Lower leg skin (tissue), 3 donors: ENCODE measurements around the gene SYNRG.

Experiments used
- POLR2A ChIP-seq, 2 donors: fragments of 450-650 bp; IDR thresholded peaks; one replicate each; pipeline ENCODE4 v1.6.1; 2016 to 2017; ENCODE audit warnings: antibody characterized with exemption in 2 of 2, mild to moderate bottlenecking in 1 of 2, moderate library complexity in 1 of 2
- TF ChIP-seq, protein P1 (sequence below), 3 donors: fragments of 450-650 bp; IDR thresholded peaks; one replicate each; pipeline ENCODE4 v1.5.1; 2016; ENCODE audit warnings: antibody characterized with exemption in 3 of 3, mild to moderate bottlenecking in 3 of 3, moderate library complexity in 2 of 3

GRCh38 chr17:37538981-37539659, 70.1 kb downstream of the SYNRG start:
- TF ChIP-seq POLR2A (IDR thresholded peaks at IDR 0.05) = no peak
- TF ChIP-seq, protein P1, sequence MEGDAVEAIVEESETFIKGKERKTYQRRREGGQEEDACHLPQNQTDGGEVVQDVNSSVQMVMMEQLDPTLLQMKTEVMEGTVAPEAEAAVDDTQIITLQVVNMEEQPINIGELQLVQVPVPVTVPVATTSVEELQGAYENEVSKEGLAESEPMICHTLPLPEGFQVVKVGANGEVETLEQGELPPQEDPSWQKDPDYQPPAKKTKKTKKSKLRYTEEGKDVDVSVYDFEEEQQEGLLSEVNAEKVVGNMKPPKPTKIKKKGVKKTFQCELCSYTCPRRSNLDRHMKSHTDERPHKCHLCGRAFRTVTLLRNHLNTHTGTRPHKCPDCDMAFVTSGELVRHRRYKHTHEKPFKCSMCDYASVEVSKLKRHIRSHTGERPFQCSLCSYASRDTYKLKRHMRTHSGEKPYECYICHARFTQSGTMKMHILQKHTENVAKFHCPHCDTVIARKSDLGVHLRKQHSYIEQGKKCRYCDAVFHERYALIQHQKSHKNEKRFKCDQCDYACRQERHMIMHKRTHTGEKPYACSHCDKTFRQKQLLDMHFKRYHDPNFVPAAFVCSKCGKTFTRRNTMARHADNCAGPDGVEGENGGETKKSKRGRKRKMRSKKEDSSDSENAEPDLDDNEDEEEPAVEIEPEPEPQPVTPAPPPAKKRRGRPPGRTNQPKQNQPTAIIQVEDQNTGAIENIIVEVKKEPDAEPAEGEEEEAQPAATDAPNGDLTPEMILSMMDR (IDR thresholded peaks at IDR 0.05) = no peak
